GM04504 (cell line): ENCODE results near the gene ZNF133.
A peak's percentile ranks its signal among the peaks of the same experiment; 100 is the strongest.
"Not testable (repeated sequence)": the region's sequence is repeated elsewhere in the genome, so short reads cannot be mapped to it uniquely, and the experiment has no call there.

Experiments used
- DNase-seq: peaks from one replicate; pipeline ENCODE4 v3.0.0-alpha.2; 2012; ENCODE audit warnings: low read depth

ZNF133 gene

GRCh38 chr20:18287915-18288748 lies at the start of gene ZNF133:
TSS of gene ZNF133 (plus strand) at chr20:18288527. CDS start at chr20:18305687, 17,160 bp downstream.
- peak; percentile 87 for DNase-seq

DNA sequence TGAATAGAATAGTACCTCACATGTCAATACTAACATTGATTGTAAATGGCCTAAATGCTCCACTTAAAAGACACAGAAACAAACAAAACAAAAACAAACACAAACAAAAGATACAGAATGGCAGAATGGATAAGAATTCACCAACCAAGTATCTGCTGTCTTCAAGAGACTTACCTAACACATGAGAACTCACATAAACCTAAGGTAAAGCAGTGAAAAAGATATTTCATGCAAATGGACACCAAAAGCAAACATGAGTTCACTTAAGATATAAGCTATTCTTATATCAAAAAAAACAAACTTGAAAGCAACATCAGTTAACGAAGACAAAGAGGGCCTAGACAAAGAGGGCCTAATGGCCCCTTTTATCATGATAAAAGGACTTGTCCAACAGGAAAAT lies 47.3 kb upstream of the ZNF133 start:
- no peak for DNase-seq

DNA sequence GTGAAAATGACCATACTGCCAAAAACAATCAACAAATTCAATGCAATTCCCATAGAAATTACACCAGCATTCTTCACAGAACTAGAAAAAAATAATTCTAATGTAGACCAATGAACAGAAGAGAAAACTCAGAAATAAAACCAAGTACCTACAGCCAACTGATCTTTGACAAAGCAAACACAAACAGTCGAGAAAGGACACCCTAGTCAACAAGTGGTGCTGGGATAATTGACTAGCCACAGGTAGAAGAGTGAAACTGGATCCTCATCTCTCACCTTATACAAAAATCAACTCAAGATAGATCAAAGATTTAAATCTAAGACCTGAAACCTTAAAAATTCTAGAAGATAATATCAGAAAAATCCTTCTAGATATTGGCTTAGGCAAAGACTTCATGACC lies 44.5 kb upstream of the ZNF133 start:
- no peak for DNase-seq

DNA sequence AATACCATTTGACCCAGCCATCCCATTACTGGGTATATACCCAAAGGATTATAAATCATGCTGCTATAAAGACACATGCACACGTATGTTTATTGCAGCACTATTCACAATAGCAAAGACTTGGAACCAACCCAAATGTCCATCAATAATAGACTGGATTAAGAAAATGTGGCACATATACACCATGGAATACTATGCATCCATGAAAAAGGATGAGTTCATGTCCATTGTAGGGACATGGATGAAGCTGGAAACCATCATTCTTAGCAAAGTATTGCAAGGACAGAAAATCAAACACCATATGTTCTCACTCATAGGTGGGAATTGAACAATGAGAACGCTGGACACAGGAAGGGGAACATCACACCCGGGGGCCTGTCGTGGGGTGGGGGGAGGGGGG lies 39.8 kb upstream of the ZNF133 start:
- not testable (repeated sequence) for DNase-seq

GRCh38 chr20:18250217-18250616 lies 38.1 kb upstream of the ZNF133 start:
- no peak for DNase-seq

- DNase-seq: no peak
These were observed 35.5 kb upstream of the ZNF133 start for GRCh38 chr20:18252597-18253451.

DNA sequence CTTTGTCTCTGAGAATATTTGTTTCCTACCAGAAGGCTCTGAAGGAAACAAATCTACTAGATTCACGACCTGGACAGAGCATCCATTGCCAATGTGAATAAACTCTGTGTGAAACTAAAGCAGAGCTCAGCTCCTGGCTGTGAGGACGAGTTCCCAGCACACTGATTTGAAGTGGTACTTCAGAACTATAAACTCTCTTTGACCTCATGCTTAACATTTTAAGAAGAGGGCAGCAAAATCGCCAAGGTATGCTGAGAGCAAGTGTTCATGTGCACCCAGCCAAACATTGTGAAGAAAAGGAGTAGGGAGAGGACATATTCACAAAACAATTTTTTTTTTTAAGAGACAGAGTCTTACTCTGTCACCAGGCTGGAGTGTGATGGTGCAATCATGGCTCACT lies 33.7 kb upstream of the ZNF133 start:
- DNase-seq: no peak

DNA sequence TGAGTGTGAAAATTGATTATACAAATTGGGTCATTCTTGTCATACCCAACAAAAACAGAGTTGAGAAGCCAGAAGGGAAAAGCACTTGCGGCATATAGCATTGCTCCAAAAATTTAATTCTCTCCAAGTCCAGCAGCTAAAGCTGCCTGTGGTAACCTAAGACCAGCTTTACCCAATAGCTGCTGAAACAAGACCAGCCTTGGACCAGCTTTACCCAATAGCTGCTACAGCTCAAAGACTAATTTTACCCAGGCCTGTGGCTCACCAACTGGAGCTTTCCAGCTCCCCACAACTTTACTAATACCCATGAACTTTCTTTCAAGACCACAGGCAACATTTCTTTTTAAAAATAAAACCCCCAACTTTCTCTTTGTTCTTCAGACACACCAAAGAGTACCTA lies 32.8 kb upstream of the ZNF133 start:
- DNase-seq: no peak

DNA sequence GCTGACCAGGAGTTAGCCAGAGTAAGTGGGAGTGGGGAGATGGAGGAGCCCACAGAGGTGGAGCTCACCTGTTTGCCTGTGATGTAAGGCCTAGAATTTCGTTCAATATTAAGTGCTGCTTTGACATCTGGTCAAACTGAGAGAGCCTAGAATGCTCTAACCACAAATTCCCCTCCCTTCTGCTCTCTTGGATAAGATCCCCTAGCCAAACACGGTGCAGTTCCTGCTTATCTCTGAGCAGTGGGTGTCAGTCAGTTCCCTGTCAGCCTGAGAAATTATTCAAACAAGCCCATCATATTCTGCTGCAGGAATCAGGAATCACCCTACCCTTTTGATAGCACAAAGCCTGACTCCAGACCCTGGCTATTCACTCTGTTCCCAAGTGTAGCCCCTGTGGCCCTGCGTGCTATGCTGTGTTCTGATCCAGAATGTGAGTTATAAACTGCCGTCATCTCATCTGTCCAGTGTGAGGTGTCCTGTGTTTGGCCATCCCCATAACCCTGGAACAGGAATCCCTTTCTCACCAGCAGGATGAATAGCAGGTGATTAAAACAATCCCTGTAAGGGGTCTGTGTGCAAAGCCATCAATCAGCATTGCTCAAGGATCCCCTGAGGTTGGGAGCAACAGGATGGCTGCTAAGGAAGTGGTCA lies 31.8 kb upstream of the ZNF133 start:
- no peak for DNase-seq

DNA sequence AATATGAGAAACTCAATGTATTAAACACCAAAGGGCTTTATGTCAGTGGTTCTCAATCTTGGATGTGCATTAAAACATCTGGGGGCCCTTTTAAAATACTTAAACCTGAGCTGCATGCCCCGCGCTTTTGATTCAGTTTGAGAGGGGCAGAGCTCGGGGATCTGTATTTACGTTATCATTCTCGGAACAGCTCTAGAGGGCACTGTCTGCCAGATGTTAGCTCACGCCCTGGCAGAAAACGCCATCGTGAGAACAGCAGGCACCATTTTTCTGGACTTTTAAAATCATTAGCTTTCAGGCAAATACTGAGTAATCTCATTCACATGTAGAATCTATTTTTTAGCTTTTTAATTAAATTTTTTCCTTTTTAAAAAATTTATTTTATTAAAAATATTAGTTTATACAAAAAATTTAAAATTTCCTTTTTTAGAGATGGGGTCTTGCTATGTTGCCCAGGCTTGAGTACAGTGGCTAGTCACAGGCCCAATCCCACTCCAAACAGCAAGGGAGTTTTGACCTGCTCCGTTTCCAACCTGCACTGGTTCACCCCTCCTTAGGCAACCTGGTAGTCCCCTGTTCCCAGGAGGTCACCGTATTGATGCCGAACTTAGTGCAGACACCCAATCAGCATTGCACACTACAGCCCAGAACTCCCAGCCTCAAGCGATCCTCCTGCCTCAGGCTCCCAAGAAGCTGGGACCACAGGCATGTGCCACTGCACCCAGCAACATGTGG lies 30.0 kb upstream of the ZNF133 start:
- no peak for DNase-seq

- DNase-seq: no peak
These were observed 28.6 kb upstream of the ZNF133 start for GRCh38 chr20:18259730-18260129.

- DNase-seq: no peak
These were observed 24.6 kb upstream of the ZNF133 start for GRCh38 chr20:18263723-18264122.

GRCh38 chr20:18265441-18265840 lies 22.9 kb upstream of the ZNF133 start:
- DNase-seq: no peak

DNA sequence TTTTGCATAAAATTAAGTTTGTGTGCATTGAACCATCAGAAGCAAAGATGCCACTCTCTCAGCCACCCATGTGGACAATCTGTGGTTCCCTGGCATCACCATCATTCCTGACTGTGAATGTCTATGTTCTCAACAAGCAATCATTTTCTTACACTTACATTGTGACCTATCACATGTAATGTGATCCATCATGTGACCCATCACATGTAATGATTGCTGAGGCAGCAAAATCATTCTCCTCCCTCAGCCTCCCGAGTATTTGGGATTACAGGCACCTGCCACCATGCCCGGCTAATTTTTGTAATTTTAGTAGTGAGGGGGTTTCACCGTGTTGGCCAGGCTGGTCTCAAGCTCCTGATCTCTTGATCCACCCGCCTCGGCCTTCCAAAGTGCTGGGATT lies 22.0 kb upstream of the ZNF133 start:
- no peak for DNase-seq

GRCh38 chr20:18267815-18268214 lies 20.5 kb upstream of the ZNF133 start:
- no peak for DNase-seq

- no peak for DNase-seq
These were observed 17.2 kb upstream of the ZNF133 start for GRCh38 chr20:18271160-18271559.

DNA sequence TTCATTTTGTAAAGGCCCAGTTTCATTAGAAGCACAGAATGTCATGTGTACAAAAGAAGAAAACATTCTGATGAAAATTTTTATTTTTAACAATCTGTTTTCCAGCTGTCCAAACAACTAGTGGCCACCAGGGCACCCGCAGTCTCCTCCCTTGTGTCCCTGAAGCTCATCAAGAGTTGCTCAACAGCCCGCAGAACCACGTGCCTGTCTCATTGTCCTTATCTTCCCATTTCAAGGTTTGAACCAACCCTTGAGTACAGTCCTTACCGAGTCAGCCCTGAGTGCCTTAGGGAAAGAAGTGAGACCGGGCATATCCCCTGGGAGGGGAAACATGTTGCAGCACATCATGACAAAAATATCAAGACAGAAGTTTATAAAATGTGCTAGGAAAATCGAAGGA lies 15.9 kb upstream of the ZNF133 start:
- no peak for DNase-seq

- no peak for DNase-seq
These were observed 14.6 kb upstream of the ZNF133 start for GRCh38 chr20:18273738-18274137.

GRCh38 chr20:18275960-18276359 lies 12.4 kb upstream of the ZNF133 start:
- not testable (repeated sequence) for DNase-seq

GRCh38 chr20:18276821-18277220 lies 11.5 kb upstream of the ZNF133 start:
- peak; percentile 47 for DNase-seq

DNA sequence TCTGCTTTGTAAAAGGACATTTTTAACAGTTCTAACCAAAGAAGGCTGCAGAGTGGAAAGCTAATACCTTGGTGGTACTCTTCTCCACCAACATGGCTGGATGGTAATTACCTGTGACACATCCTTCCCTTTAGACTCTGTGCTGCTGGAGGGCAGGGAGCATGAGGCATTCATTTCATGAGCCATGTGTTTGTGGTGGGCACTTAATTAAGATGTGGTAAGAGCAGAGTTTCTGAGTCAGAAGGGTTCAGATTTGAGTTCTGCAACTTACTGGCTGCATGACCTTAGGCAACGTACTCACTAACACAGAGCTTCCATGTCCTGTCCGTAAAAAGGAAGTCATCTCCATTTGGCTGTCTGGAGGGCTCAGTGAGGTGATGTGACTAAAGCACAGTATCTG lies 9.1 kb upstream of the ZNF133 start:
- no peak for DNase-seq
